Neural crest cell (in vitro differentiated cells): Measurements from ENCODE around the gene HLA-A. TPM values are rescaled to one million over a fixed set of nuclear protein-coding genes. Genes with fewer than 3 reads are reported as not detected.

Source experiments
- DNase-seq: peaks from one replicate; pipeline ENCODE4 v3.0.0; 2021; ENCODE audit warnings: low read depth, mixed read lengths, low spot score
- H3K27ac Mint-ChIP-seq: one replicate; pipeline ENCODE4 v1.8.0; 2021; ENCODE audit warnings: mild to moderate bottlenecking, mixed read lengths; ENCODE audit not compliant: unreplicated experiment
- H3K27me3 Mint-ChIP-seq: 2 replicates; pipeline ENCODE4 v1.8.0; 2021; ENCODE audit warnings: low read depth, mild to moderate bottlenecking, mixed read lengths
- H3K36me3 Mint-ChIP-seq: 2 replicates; pipeline ENCODE4 v1.8.0; 2021; ENCODE audit warnings: low read depth, mild to moderate bottlenecking, mixed read lengths
- H3K4me1 Mint-ChIP-seq: 2 replicates; pipeline ENCODE4 v1.8.0; 2021; ENCODE audit warnings: mixed read lengths
- H3K4me3 Mint-ChIP-seq: one replicate; pipeline ENCODE4 v1.8.0; 2021; ENCODE audit warnings: mild to moderate bottlenecking, mixed read lengths
- H3K9me3 Mint-ChIP-seq: 2 replicates; pipeline ENCODE4 v1.8.0; 2021; ENCODE audit warnings: mixed read lengths
- long read RNA-seq: library from polyadenylated mRNA; unstranded; transcript quantifications from one replicate; pipeline ENCODE4 v2.0.0, GENCODE V29; 2020
- total RNA-seq: library from RNA; stranded (reverse); gene quantifications from 2 replicates; pipeline ENCODE4 v1.2.1, GENCODE V29; 2021
- TF ChIP-seq, protein P1 (sequence below): fragments of 200-600 bp; sonication (generic); conservative IDR thresholded peaks from 2 replicates; pipeline ENCODE4 v1.5.0; 2021; ENCODE audit warnings: antibody characterized with exemption, mild to moderate bottlenecking

Gene HLA-A
- 126 and 131 TPM in 2 replicates for total RNA-seq
- long read RNA-seq, transcript HLA-A-203 (8 exons, 1,611 nt): major isoform, 114 of 127 reads
- long read RNA-seq, partial matches to known transcripts: 6 of 127 reads
- long read RNA-seq, other reads (novel, unspliced or antisense): 6 of 127 reads

DNA sequence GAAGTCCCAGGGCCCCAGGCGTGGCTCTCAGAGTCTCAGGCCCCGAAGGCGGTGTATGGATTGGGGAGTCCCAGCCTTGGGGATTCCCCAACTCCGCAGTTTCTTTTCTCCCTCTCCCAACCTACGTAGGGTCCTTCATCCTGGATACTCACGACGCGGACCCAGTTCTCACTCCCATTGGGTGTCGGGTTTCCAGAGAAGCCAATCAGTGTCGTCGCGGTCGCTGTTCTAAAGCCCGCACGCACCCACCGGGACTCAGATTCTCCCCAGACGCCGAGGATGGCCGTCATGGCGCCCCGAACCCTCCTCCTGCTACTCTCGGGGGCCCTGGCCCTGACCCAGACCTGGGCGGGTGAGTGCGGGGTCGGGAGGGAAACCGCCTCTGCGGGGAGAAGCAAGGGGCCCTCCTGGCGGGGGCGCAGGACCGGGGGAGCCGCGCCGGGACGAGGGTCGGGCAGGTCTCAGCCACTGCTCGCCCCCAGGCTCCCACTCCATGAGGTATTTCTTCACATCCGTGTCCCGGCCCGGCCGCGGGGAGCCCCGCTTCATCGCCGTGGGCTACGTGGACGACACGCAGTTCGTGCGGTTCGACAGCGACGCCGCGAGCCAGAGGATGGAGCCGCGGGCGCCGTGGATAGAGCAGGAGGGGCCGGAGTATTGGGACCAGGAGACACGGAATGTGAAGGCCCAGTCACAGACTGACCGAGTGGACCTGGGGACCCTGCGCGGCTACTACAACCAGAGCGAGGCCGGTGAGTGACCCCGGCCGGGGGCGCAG is at the start of gene HLA-A:
HLA-A (plus strand) TSS at position 258 of the 778 bp plus-strand sequence; CDS start at position 280, 22 bp downstream.
- TF ChIP-seq, protein P1, sequence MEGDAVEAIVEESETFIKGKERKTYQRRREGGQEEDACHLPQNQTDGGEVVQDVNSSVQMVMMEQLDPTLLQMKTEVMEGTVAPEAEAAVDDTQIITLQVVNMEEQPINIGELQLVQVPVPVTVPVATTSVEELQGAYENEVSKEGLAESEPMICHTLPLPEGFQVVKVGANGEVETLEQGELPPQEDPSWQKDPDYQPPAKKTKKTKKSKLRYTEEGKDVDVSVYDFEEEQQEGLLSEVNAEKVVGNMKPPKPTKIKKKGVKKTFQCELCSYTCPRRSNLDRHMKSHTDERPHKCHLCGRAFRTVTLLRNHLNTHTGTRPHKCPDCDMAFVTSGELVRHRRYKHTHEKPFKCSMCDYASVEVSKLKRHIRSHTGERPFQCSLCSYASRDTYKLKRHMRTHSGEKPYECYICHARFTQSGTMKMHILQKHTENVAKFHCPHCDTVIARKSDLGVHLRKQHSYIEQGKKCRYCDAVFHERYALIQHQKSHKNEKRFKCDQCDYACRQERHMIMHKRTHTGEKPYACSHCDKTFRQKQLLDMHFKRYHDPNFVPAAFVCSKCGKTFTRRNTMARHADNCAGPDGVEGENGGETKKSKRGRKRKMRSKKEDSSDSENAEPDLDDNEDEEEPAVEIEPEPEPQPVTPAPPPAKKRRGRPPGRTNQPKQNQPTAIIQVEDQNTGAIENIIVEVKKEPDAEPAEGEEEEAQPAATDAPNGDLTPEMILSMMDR: no peak
- Mint-ChIP-seq H3K27ac (peak within 1 kb of the TSS; percentile 62), H3K36me3 (peaks cover 19% of the 10 kb centered on the region)

DNA sequence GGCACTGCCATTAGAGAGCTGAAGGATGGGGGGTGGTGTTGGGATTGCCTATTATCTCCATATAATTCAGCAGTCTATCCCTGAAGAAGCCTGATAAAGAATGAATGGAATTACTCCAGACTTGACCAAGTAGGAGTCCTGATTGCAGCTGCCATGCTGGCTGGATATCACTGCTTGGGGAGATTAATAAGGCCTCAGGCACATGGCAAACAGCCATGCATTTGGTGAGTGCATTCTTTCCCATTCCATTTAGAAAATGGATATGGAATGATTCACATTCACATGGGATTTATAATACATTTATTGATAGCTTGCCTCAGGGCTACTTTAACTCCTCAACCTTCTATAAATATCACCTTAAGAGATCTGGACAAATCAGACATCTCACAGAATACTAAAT is 49.6 kb upstream of the HLA-A start:
- Mint-ChIP-seq H3K36me3 (no peaks in the 10 kb centered on the region), H3K27ac (no peak overlapping the region), H3K27me3 (peaks cover 53% of the 10 kb centered on the region), H3K9me3 (no peaks in the 10 kb centered on the region), H3K4me1 (no peaks in the 10 kb centered on the region), H3K4me3 (no peak overlapping the region)
- no peak for DNase-seq
- TF ChIP-seq, protein P1: no peak

More for the DNA sequence above, at the start of gene HLA-A:
- H3K4me1 Mint-ChIP-seq: peaks cover 16% of the 10 kb centered on the region
- H3K27me3 Mint-ChIP-seq: no peaks in the 10 kb centered on the region
- DNase-seq: peak; percentile 72
- no peaks in the 10 kb centered on the region for H3K9me3 Mint-ChIP-seq
- H3K4me3 Mint-ChIP-seq: peak within 1 kb of the TSS; percentile 95

DNA sequence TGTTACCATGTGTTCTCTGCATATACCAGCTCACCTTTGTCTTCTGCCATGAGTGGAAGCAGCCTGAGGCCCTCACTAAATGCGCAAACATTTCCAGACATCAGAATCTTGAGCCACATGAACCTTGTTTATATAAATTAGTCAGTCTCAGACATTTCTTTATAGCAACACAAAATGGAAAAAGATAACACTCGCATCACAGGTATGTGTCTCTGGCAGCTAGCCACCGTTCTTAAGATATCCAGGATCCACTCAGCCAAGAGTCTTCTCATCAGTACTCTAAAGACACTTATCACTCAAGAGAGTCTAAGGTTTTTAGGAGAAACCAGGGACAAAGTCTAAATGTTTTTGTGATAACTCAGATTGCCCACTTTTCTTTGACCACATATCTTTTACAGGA is 43.1 kb upstream of the HLA-A start:
- Mint-ChIP-seq H3K9me3 (peaks cover 3% of the 10 kb centered on the region), H3K4me1 (no peaks in the 10 kb centered on the region), H3K27me3 (peaks cover 21% of the 10 kb centered on the region), H3K4me3 (no peak overlapping the region), H3K27ac (no peak overlapping the region), H3K36me3 (no peaks in the 10 kb centered on the region)
- DNase-seq: no peak
- TF ChIP-seq, protein P1: no peak

DNA sequence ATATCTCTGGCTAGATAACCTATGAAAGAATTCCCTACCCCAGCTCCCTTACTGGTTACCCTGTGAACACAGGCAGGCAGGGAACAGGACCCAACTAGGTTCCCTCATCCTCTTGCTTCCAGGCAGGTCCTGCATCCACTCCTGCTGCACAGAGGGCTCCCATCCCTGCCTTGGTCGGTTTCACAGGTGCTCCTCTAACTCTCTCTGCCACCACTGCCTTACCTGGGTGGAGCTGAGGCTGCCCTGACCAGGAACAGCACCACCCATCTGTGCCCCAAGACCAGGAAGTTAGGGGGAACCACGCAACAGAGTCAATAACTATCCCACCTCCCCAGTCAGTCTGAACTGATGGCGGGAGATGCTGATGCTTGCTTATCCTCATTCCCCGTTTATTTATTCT is 37.0 kb upstream of the HLA-A start:
- TF ChIP-seq, protein P1: no peak
- H3K36me3 Mint-ChIP-seq: no peaks in the 10 kb centered on the region
- peaks cover 43% of the 10 kb centered on the region for H3K27me3 Mint-ChIP-seq
- no peak overlapping the region for H3K27ac Mint-ChIP-seq
- no peak overlapping the region for H3K4me3 Mint-ChIP-seq
- H3K9me3 Mint-ChIP-seq: no peaks in the 10 kb centered on the region
- H3K4me1 Mint-ChIP-seq: no peaks in the 10 kb centered on the region
- no peak for DNase-seq

DNA sequence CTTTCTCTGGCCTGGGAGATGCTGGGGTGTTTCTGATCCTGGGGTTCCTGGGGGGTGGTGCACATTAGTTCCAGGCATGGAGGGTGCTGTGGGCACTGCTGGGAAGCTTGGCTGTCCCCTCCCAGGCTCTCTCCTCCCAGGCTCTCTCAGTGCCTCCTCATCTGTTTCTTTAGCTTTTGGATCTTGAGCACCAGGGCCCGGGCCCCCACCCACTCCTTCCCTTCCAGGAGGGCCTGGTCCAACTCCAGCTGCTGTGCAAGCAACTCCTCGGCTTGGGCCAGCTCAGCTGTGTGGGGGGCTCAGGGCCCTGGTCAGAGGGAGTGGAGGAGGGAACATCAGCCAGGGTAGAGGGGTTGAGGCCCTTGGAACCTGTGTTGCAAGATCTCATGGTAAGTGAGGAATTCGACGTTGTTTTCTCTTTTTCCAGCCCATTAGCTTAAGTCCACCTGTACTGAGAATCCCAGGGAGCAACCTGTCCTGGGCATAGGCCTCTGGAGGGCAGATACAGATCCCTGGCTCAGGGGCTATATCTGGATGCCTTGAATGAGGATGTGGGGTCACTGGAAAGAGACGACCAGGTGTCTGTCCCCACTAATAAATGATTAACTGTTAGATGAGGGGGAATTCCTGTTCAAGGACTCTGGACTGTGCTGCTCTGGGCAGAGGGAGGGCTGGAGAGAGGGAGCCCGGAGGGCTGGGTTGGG is 34.5 kb upstream of the HLA-A start:
- Mint-ChIP-seq H3K4me1 (no peaks in the 10 kb centered on the region), H3K9me3 (no peaks in the 10 kb centered on the region), H3K36me3 (no peaks in the 10 kb centered on the region), H3K27me3 (peaks cover 61% of the 10 kb centered on the region), H3K4me3 (no peak overlapping the region), H3K27ac (no peak overlapping the region)
- TF ChIP-seq, protein P1: no peak
- no peak for DNase-seq
